ENCODE measurements around the gene PSMB2. TPM values are rescaled to one million over a fixed set of nuclear protein-coding genes. Genes with fewer than 3 reads are reported as not detected.

PSMB2 gene
- total and polyA plus RNA-seq, 2 donors from 2014 or later: 44.1 to 78.0 TPM

DNA sequence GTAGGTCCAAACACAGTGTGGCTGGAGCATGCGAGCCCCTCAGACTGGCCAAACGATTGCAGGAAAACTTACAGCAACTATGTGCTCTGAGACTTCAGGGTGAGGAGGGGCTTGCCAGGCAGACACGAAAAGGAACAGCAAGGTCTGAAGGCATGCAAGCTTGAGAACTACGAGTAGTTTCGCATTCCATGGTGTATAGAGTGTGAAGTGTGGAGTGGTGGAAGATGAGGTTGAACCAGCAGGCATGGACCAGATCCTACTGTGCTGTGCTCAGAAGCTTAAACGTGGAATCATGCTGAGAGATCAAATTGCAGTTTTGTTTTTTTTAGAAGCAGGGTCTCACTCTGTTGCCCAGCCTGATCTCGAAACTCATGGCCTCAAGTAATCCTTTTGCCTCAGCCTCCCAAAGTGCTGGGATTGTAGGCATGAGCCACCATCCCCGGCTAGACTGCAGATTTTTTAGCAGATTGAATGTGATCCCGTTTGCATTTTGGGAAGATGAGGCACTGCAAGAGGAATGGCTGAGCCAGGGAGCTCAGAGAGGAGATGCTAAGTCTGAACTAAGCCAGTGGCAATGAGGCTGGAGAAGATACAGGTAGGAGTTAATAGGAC is 73.3 kb downstream of the PSMB2 start:
- Histone ChIP-seq H3K9ac (ENCODE audit: low read length in 3 of 3) (no peak overlapping the region), H3K4me1 (ENCODE audit: control insufficient read depth in 2 of 3, insufficient read depth in 2 of 3, low read depth in 1 of 3, low read length in 3 of 3) (peaks cover 0 to 5% (median 0%) of the 10 kb centered on the region in 3 donors), H3K27ac (ENCODE audit: low read depth in 2 of 2, low read length in 2 of 2) (no peak overlapping the region), H3K36me3 (ENCODE audit: control insufficient read depth in 2 of 3, insufficient read depth in 3 of 3, low read length in 3 of 3) (peaks cover 0 to 4% (median 3%) of the 10 kb centered on the region in 3 donors), H3K9me3 (ENCODE audit: control insufficient read depth in 2 of 3, insufficient read depth in 1 of 3, low read length in 3 of 3) (no peaks in the 10 kb centered on the region), H3K4me3 (ENCODE audit: low read length in 3 of 3) (no peak overlapping the region), H3K27me3 (ENCODE audit: control insufficient read depth, insufficient read depth, low read length) (peaks cover 20% of the 10 kb centered on the region)
- no peak for TF ChIP-seq CTCF (IDR thresholded peaks at IDR 0.05; ENCODE audit: borderline replicate concordance, extremely low read depth, insufficient read depth)
- intact Hi-C loops (cut with DNase I): no loop called here
- no peak for FAIRE-seq
- DNase-seq: no peak

- Histone ChIP-seq H3K4me1 (ENCODE audit: control insufficient read depth in 2 of 3, insufficient read depth in 2 of 3, low read depth in 1 of 3, low read length in 3 of 3) (peaks cover 0 to 5% (median 0%) of the 10 kb centered on the region in 3 donors), H3K9me3 (ENCODE audit: control insufficient read depth in 2 of 3, insufficient read depth in 1 of 3, low read length in 3 of 3) (no peaks in the 10 kb centered on the region), H3K4me3 (ENCODE audit: low read length in 3 of 3) (no peak overlapping the region), H3K9ac (ENCODE audit: low read length in 3 of 3) (no peak overlapping the region), H3K27ac (ENCODE audit: low read depth in 2 of 2, low read length in 2 of 2) (no peak overlapping the region), H3K36me3 (ENCODE audit: control insufficient read depth in 2 of 3, insufficient read depth in 3 of 3, low read length in 3 of 3) (peaks cover 0 to 9% (median 3%) of the 10 kb centered on the region in 3 donors), H3K27me3 (ENCODE audit: control insufficient read depth, insufficient read depth, low read length) (no peaks in the 10 kb centered on the region)
- FAIRE-seq (no peak), DNase-seq (peak in 1 of 5 donors; percentile 71)
- TF ChIP-seq CTCF (IDR thresholded peaks at IDR 0.05; ENCODE audit: borderline replicate concordance, extremely low read depth, insufficient read depth): no peak
- intact Hi-C loops (cut with DNase I): no loop called here
Measured at GRCh38 chr1:35565742-35566133, 75.6 kb downstream of the PSMB2 start.

- intact Hi-C loops (cut with DNase I): loop anchor here (5.0 kb wide), 1 partner anchor 113 kb away; no protein-coding TSS in a partner anchor
- TF ChIP-seq CTCF (IDR thresholded peaks at IDR 0.05; ENCODE audit: borderline replicate concordance, extremely low read depth, insufficient read depth): no peak
- no peak overlapping the region for H3K9ac ChIP-seq (ENCODE audit: low read length in 3 of 3)
- FAIRE-seq (no peak), DNase-seq (peak in 1 of 5 donors; percentile 67)
- peaks cover 0 to 9% (median 3%) of the 10 kb centered on the region in 3 donors for H3K36me3 ChIP-seq (ENCODE audit: control insufficient read depth in 2 of 3, insufficient read depth in 3 of 3, low read length in 3 of 3)
- H3K27me3 ChIP-seq (ENCODE audit: control insufficient read depth, insufficient read depth, low read length): no peaks in the 10 kb centered on the region
- H3K9me3 ChIP-seq (ENCODE audit: control insufficient read depth in 2 of 3, insufficient read depth in 1 of 3, low read length in 3 of 3): no peaks in the 10 kb centered on the region
- H3K4me1 ChIP-seq (ENCODE audit: control insufficient read depth in 2 of 3, insufficient read depth in 2 of 3, low read depth in 1 of 3, low read length in 3 of 3): peaks cover 0 to 5% (median 0%) of the 10 kb centered on the region in 3 donors
- H3K4me3 ChIP-seq (ENCODE audit: low read length in 3 of 3): no peak overlapping the region
- H3K27ac ChIP-seq (ENCODE audit: low read depth in 2 of 2, low read length in 2 of 2): no peak overlapping the region
Measured at GRCh38 chr1:35564884-35565741, 76.2 kb downstream of the PSMB2 start.
